ENCODE results near the gene HLA-DPA1. TPM values are rescaled to one million over a fixed set of nuclear protein-coding genes. Genes with fewer than 3 reads are reported as not detected.
A peak's percentile ranks its signal among the peaks of the same experiment; 100 is the strongest.

Gene HLA-DPA1
- total and polyA plus RNA-seq, 2 experiments from 2014 or later: 2.5 to 4.2 TPM

DNA sequence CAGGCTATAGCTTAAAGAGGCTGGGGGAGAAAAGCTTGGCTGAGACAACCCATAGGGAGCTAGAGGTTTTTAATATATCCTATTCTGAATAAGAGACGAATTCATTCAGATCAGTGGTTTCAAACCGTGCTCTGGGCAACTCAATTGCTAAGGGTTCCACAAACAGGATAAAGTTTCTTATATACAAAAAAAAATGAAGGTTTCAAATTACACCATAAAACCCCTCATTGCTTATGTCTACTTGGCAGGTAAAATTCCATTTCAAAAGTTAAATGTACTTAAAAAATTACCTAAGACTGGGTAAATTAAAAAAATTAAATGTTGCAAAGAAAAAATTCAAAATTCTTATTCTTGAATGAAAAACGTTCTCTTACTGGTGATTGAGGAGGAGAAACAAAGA lies 5.0 kb upstream of the HLA-DPA1 start:
- TF ChIP-seq EZH2 (IDR thresholded peaks at IDR 0.05; ENCODE audit: insufficient read depth, poor library complexity, severe bottlenecking) (no peak), EZH2phosphoT487 (IDR thresholded peaks at IDR 0.05; ENCODE audit: insufficient read depth, low read depth) (no peak)
- no peak overlapping the region for H3K9ac ChIP-seq
- in situ Hi-C loops (cut with MboI): no loop called here

DNA sequence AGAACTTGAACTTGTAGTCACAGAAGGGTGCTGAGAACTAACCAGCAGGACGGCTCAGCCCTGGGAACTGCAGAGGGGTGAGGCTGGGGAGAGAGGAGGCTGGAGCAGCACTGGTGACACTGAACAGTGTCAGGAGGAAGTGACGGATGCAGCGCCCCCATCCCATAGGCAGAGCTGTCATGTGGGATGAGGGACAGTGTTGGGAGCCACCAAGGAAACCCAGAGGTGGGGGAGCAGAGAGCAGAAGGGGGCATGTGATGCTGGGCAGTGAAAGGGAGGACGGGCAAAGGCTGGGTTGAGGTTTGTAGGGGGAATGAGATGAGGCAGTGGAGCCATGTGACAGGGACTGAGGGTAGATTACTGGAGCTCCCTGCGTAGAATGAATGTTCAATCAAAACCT lies 4.5 kb upstream of the HLA-DPA1 start:
- H3K79me2 ChIP-seq (ENCODE audit: insufficient read depth): no peaks in the 10 kb centered on the region
- 64 to 68% methylated on average over 5 of the region's 5 CpGs for WGBS, 2 experiments (ENCODE audit: low coverage in 1 of 2, low lambda C conversion rate in 2 of 2, missing lambda C conversion rate in 2 of 2)
- in situ Hi-C loops (cut with MboI): no loop called here
- H3K27ac ChIP-seq: no peak overlapping the region
- no peaks in the 10 kb centered on the region for H3K27me3 ChIP-seq (replicated peaks; ENCODE audit: insufficient read depth)
- DNase-seq: no peak
- no peaks in the 10 kb centered on the region for H3K9me3 ChIP-seq (ENCODE audit: low read depth)
- no peak overlapping the region for H3K4me2 ChIP-seq (ENCODE audit: unreplicated experiment)
- H4K20me1 ChIP-seq (ENCODE audit: insufficient read depth): no peaks in the 10 kb centered on the region
- no peak overlapping the region for H3K9ac ChIP-seq
- no peak overlapping the region for H3K4me3 ChIP-seq
- H3K9me2 ChIP-seq (ENCODE audit: insufficient read depth): no peaks in the 10 kb centered on the region
- H3K36me3 ChIP-seq (ENCODE audit: low read depth): no peaks in the 10 kb centered on the region
- H2AFZ ChIP-seq: no peak overlapping the region
- no peaks in the 10 kb centered on the region for H3K4me1 ChIP-seq (ENCODE audit: insufficient read depth)
- H3F3A ChIP-seq (ENCODE audit: insufficient read depth): 0 out of 2 replicates have a peak, but pooled peaks cover 3% of the 10 kb centered on the region
- TF ChIP-seq EZH2phosphoT487 (IDR thresholded peaks at IDR 0.05; ENCODE audit: insufficient read depth, low read depth) (no peak), EZH2 (IDR thresholded peaks at IDR 0.05; ENCODE audit: insufficient read depth, poor library complexity, severe bottlenecking) (no peak)

More for the DNA sequence above, 5.0 kb upstream of the HLA-DPA1 start:
- Histone ChIP-seq H4K20me1 (ENCODE audit: insufficient read depth) (no peaks in the 10 kb centered on the region), H3K4me1 (ENCODE audit: insufficient read depth) (no peaks in the 10 kb centered on the region), H3K79me2 (ENCODE audit: insufficient read depth) (no peaks in the 10 kb centered on the region), H3K27me3 (replicated peaks; ENCODE audit: insufficient read depth) (no peaks in the 10 kb centered on the region), H2AFZ (no peak overlapping the region), H3K4me2 (ENCODE audit: unreplicated experiment) (no peak overlapping the region), H3K4me3 (no peak overlapping the region), H3K36me3 (ENCODE audit: low read depth) (no peaks in the 10 kb centered on the region), H3K9me2 (ENCODE audit: insufficient read depth) (no peaks in the 10 kb centered on the region), H3K9me3 (ENCODE audit: low read depth) (no peaks in the 10 kb centered on the region), H3F3A (ENCODE audit: insufficient read depth) (0 out of 2 replicates have a peak, but pooled peaks cover 3% of the 10 kb centered on the region), H3K27ac (no peak overlapping the region)
- no peak for DNase-seq
- WGBS, 2 experiments (ENCODE audit: low coverage in 1 of 2, low lambda C conversion rate in 2 of 2, missing lambda C conversion rate in 2 of 2): 88 to 89% methylated on average over 3 of the region's 3 CpGs

DNA sequence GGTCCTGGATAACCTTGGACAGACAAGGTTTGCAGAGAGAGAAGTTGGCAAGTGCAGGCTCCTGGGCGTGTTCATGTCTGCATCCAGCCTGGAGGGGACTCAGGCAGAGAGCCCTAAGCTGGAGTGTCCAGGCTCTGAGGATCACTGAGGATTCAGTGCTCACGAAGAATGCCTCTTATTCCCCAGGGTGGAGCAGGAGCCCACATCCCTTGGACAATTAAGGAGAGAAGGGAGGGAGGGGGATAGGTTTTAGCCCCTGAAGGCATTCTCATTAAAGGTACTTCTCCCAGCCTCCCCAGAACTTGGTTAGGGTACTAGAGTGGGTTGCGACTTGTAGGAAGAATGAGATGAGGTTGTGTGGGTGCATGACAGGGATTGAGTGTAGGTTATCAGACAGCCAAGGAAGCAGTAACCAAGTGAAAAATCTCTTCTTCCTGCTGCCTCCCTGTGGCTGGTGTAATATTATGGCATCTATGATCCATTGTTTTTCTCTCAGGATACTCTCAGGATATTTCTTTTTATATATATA lies 3.0 kb upstream of the HLA-DPA1 start:
- H3K4me2 ChIP-seq (ENCODE audit: unreplicated experiment): no peak overlapping the region
- H3F3A ChIP-seq (ENCODE audit: insufficient read depth): no peaks in the 10 kb centered on the region
- no peak overlapping the region for H3K4me3 ChIP-seq
- WGBS, 2 experiments (ENCODE audit: low coverage in 1 of 2, low lambda C conversion rate in 2 of 2, missing lambda C conversion rate in 2 of 2): 56 to 71% methylated on average over 3 of the region's 3 CpGs
- no peaks in the 10 kb centered on the region for H3K79me2 ChIP-seq (ENCODE audit: insufficient read depth)
- DNase-seq: no peak
- no peaks in the 10 kb centered on the region for H3K9me2 ChIP-seq (ENCODE audit: insufficient read depth)
- no peaks in the 10 kb centered on the region for H3K4me1 ChIP-seq (ENCODE audit: insufficient read depth)
- TF ChIP-seq EZH2phosphoT487 (IDR thresholded peaks at IDR 0.05; ENCODE audit: insufficient read depth, low read depth): no peak
- no peaks in the 10 kb centered on the region for H4K20me1 ChIP-seq (ENCODE audit: insufficient read depth)
- no peak overlapping the region for H2AFZ ChIP-seq
- no peaks in the 10 kb centered on the region for H3K27me3 ChIP-seq (replicated peaks; ENCODE audit: insufficient read depth)
- no peak overlapping the region for H3K27ac ChIP-seq
- H3K9me3 ChIP-seq (ENCODE audit: low read depth): no peaks in the 10 kb centered on the region
- H3K36me3 ChIP-seq (ENCODE audit: low read depth): no peaks in the 10 kb centered on the region
- H3K9ac ChIP-seq: no peak overlapping the region
- in situ Hi-C loops (cut with MboI): no loop called here

DNA sequence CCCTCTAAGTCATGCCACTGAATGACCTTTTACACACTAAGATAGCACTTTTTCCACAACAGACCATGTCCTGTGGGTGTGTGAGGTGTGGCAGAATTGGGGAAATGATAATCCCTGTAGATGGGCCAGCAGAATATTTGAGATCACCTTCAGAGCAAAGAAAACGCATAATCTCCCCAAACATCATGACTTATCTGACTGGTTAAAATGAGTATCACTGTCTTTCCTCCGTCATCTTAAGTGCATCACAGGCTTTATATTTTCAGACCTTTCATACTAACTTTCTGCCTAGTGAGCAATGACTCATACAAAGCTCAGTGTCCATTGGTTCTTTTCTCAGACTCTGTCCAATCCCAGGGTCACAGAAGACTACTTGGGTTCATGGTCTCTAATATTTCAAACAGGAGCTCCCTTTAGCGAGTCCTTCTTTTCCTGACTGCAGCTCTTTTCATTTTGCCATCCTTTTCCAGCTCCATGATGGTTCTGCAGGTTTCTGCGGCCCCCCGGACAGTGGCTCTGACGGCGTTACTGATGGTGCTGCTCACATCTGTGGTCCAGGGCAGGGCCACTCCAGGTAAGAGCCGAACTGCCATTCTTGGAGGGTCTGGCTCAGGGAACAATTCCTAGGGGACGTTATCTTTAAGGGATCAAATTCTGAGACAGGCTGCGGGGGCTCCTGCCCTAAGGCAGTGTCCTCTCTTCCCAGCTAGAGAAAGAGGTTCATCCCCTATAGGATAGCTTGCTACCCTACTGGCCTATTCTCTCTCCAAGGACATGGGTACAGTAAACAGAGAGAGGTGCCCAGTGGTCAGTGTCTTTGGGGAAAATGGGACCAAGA lies 2.3 kb upstream of the HLA-DPA1 start, which contains the start of gene HLA-DPB1:
Gene HLA-DPB1, plus strand, starts transcription at position 423 of the 838 bp plus-strand sequence. Its CDS starts 52 bp downstream, at position 475.
- DNase-seq: peak; percentile 79
- Histone ChIP-seq H3K9me2 (ENCODE audit: insufficient read depth) (no peaks in the 10 kb centered on the region), H3K9ac (no peak within 1 kb of the TSS), H3K27ac (no peak within 1 kb of the TSS), H3K36me3 (ENCODE audit: low read depth) (no peaks in the 10 kb centered on the region), H3K79me2 (ENCODE audit: insufficient read depth) (no peaks in the 10 kb centered on the region), H3K9me3 (ENCODE audit: low read depth) (no peaks in the 10 kb centered on the region), H3K4me2 (ENCODE audit: unreplicated experiment) (no peak within 1 kb of the TSS), H3K4me3 (no peak within 1 kb of the TSS), H4K20me1 (ENCODE audit: insufficient read depth) (no peaks in the 10 kb centered on the region), H2AFZ (no peak within 1 kb of the TSS), H3F3A (ENCODE audit: insufficient read depth) (no peaks in the 10 kb centered on the region), H3K27me3 (replicated peaks; ENCODE audit: insufficient read depth) (no peaks in the 10 kb centered on the region), H3K4me1 (ENCODE audit: insufficient read depth) (no peaks in the 10 kb centered on the region)
- TF ChIP-seq EZH2 (IDR thresholded peaks at IDR 0.05; ENCODE audit: insufficient read depth, poor library complexity, severe bottlenecking) (no peak), EZH2phosphoT487 (IDR thresholded peaks at IDR 0.05; ENCODE audit: insufficient read depth, low read depth) (no peak)
- in situ Hi-C loops (cut with MboI): no loop called here
- 61 to 65% methylated on average over 10 of the region's 10 CpGs for WGBS, 2 experiments (ENCODE audit: low coverage in 1 of 2, low lambda C conversion rate in 2 of 2, missing lambda C conversion rate in 2 of 2)
